Body of pancreas (tissue), 4 donors: ENCODE results near the gene KCTD11. TPM values are rescaled to one million over a fixed set of nuclear protein-coding genes. Genes with fewer than 3 reads are reported as not detected.
"Not testable (repeated sequence)": the region's sequence is repeated elsewhere in the genome, so short reads cannot be mapped to it uniquely, and the experiment has no call there.

Experiments
- ATAC-seq: fragments of 150-250 bp; one replicate; pipeline ENCODE4 v1.9.1; 2016
- DNase-seq, 4 donors: peaks; one replicate each; pipeline ENCODE4 v3.0.0-alpha.2; 2019
- H3K27ac ChIP-seq, 4 donors: fragments of 200-600 bp; sonication (generic); 1 replicate in 3 of 4; 2 replicates in 1 of 4; pipeline versions ENCODE4 v1.5.1 to v1.6.1; 2016 to 2019; ENCODE audit warnings: mild to moderate bottlenecking in 1 of 4, mixed read lengths in 1 of 4, moderate library complexity in 1 of 4
- H3K27me3 ChIP-seq, 2 donors: fragments of 200-600 bp; sonication (generic); one replicate each; pipeline ENCODE4 v1.6.0; 2016; ENCODE audit warnings: mild to moderate bottlenecking in 1 of 2
- H3K36me3 ChIP-seq, 2 donors: fragments of 200-600 bp; sonication (generic); replicated peaks in 1 of 2; 2 replicates each; pipeline ENCODE4 v1.5.1; 2016; ENCODE audit warnings: low read depth in 2 of 2; ENCODE audit not compliant: insufficient read depth in 1 of 2
- H3K4me1 ChIP-seq: fragments of 200-600 bp; sonication (generic); one replicate; pipeline ENCODE4 v1.6.0; 2016
- H3K4me3 ChIP-seq, 2 donors: fragments of 200-600 bp; sonication (generic); 1 replicate in 1 of 2; 2 replicates in 1 of 2; pipeline ENCODE4 v1.5.1; 2016 to 2019
- H3K9me3 ChIP-seq, 3 donors: fragments of 200-600 bp; sonication (generic); 1 replicate in 2 of 3; 2 replicates in 1 of 3; pipeline ENCODE4 v1.5.1; 2016
- POLR2A ChIP-seq, 3 donors: fragments of 450-650 bp; IDR thresholded peaks; one replicate each; pipeline ENCODE4 v1.6.1; 2016; ENCODE audit warnings: antibody characterized with exemption in 3 of 3, mild to moderate bottlenecking in 2 of 3
- WGBS, 2 donors: methylation state at CpG; one replicate each; pipeline ENCODE4 v1.1.5; 2017; 5-methylcytosine and 5-hydroxymethylcytosine counted together
- intact Hi-C: fragments of 100-400 bp; cut with DNase I; formaldehyde crosslinking; loops from one replicate; pipeline ENCODE4 v1.15.1; 2023
- total RNA-seq, 2 donors: library from RNA; depleted of rRNA; stranded (reverse); fragments of >200 nt; gene quantifications; one replicate each; pipeline ENCODE4 v1.1.0, GENCODE V29; 2016
- TF ChIP-seq, protein P1 (sequence below), 7 experiments: fragments of 450-650 bp in 4 of 7; fragments of 200-600 bp in 3 of 7; sonication (generic) in 3 of 7; IDR thresholded peaks; one replicate each; pipeline ENCODE4 v1.5.1; 2016 to 2019; ENCODE audit warnings: antibody characterized with exemption in 7 of 7

Gene KCTD11
- total RNA-seq, 2 donors from 2014 or later, result 2.6 to 5.6 TPM

DNA sequence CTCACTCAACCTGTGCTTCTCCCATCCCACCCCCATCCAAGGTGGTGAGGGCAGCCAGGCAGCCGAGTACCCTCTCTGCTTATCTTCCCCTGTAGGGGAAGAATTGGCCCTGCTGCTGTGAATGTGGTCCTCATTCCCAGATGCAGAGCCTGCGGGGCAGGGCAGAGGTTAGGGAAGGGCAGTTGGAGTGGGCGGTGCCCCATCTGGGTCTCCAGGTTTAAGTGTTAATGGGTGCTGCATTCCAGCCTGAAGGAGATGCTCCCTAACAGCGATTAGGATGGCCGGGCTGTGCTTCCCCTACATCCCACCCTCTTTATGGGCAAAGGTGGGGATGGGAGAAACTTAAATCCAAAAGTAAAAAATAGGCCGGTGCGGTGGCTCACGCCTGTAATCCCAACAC lies 15.1 kb downstream of the KCTD11 start:
- no peaks in the 10 kb centered on the region for H3K9me3 ChIP-seq
- WGBS, 2 donors, result 80 to 89% methylated on average over 6 to 8 of the region's 8 CpGs
- DNase-seq (no peak), ATAC-seq (no peak)
- no peak overlapping the region for H3K4me3 ChIP-seq
- intact Hi-C loops, result no loop called here
- TF ChIP-seq, protein P1, sequence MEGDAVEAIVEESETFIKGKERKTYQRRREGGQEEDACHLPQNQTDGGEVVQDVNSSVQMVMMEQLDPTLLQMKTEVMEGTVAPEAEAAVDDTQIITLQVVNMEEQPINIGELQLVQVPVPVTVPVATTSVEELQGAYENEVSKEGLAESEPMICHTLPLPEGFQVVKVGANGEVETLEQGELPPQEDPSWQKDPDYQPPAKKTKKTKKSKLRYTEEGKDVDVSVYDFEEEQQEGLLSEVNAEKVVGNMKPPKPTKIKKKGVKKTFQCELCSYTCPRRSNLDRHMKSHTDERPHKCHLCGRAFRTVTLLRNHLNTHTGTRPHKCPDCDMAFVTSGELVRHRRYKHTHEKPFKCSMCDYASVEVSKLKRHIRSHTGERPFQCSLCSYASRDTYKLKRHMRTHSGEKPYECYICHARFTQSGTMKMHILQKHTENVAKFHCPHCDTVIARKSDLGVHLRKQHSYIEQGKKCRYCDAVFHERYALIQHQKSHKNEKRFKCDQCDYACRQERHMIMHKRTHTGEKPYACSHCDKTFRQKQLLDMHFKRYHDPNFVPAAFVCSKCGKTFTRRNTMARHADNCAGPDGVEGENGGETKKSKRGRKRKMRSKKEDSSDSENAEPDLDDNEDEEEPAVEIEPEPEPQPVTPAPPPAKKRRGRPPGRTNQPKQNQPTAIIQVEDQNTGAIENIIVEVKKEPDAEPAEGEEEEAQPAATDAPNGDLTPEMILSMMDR (IDR thresholded peaks at IDR 0.05), result no peak
- no peak for TF ChIP-seq POLR2A (IDR thresholded peaks at IDR 0.05)
- H3K4me1 ChIP-seq, result no peaks in the 10 kb centered on the region
- no peaks in the 10 kb centered on the region for H3K27me3 ChIP-seq
- no peaks in the 10 kb centered on the region for H3K36me3 ChIP-seq
- H3K27ac ChIP-seq, result no peak overlapping the region

DNA sequence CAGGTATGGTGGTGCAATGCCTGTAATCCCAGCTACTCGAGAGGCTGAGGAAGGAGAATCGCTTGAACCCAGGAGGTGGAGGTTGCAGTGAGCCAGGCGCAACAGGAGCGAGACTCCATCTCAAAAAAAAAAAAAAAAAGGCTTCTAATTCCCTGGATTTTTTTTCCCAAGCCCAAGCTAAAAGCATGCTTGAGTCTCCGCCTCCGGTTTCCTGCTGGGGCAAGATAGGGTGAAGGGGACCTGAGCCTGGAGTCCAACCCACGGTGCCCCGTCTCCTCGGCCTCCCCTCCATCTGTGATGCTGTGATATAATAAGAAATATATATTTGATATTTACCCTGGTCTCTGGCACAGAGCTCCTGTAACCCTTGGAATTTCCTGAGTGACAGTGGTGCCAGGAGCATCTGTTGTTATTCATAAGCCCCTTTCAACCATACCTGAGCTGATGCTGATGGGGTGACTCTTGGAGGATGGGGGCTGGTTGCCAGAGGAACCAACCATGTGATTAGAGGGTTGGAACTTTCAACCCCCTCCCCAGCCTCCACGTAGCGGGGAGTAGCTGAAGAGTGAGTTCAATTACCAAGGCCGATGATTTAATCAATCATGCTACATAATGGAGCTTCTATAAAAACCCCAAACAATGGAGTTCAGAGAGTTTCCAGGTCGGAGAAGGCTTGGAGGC lies 16.1 kb downstream of the KCTD11 start:
- no peak overlapping the region for H3K4me3 ChIP-seq
- DNase-seq (no peak), ATAC-seq (no peak)
- H3K27me3 ChIP-seq, result no peaks in the 10 kb centered on the region
- TF ChIP-seq, protein P1 (IDR thresholded peaks at IDR 0.05), result no peak
- no peak for TF ChIP-seq POLR2A (IDR thresholded peaks at IDR 0.05)
- H3K4me1 ChIP-seq, result no peaks in the 10 kb centered on the region
- intact Hi-C loops, result no loop called here
- 65 to 66% methylated on average over 12 of the region's 13 CpGs for WGBS, 2 donors
- no peak overlapping the region for H3K27ac ChIP-seq
- H3K9me3 ChIP-seq, result no peaks in the 10 kb centered on the region
- H3K36me3 ChIP-seq, result no peaks in the 10 kb centered on the region

DNA sequence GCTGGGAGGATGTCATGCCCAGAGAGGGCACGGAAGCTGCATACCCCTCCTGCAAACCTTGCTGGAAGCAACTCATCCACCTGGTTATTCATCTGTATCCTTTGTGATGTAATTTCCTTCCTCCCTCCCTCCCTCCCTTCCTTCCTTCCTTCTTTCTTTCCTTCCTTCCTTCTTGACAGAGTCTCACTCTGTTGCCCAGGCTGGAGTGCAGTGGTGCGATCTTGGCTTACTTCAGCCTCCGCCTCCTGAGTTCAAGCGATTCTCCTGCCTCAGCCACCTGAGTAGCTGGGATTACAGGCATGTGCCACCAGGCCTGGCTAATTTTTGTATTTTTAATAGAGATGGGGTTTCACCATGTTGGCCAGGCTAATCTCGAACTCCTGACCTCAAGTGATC lies 16.6 kb downstream of the KCTD11 start:
- DNase-seq, H3K4me3 ChIP-seq, H3K27ac ChIP-seq, intact Hi-C loops, ATAC-seq, H3K36me3 ChIP-seq, H3K27me3 ChIP-seq, H3K9me3 ChIP-seq, H3K4me1 ChIP-seq: not testable (repeated sequence)
- 71 to 88% methylated on average over 5 of the region's 5 CpGs for WGBS, 2 donors

DNA sequence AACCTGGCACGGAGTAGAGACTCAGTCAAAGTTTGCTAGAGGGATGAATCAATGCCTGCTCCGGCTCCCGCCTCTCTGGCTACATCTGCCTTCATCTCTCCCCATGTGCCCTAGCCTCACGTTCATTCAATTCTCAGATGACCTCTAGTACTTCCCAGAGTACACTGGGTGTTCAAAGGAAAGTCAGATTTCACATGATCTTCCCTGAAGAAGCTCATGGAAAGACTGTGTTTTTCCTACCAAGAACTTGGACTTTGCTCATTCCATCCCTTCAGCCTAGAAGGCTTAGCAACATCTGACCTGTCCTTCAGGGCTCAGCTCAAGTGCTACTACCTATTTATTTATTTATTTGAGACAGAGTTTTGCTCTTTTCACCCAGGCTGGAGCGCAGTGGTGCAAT lies 17.9 kb downstream of the KCTD11 start:
- no peak for TF ChIP-seq POLR2A (IDR thresholded peaks at IDR 0.05)
- TF ChIP-seq, protein P1 (IDR thresholded peaks at IDR 0.05), result no peak
- Histone ChIP-seq H3K27me3 (no peaks in the 10 kb centered on the region), H3K4me1 (no peaks in the 10 kb centered on the region), H3K36me3 (no peaks in the 10 kb centered on the region), H3K27ac (no peak overlapping the region), H3K4me3 (no peak overlapping the region), H3K9me3 (no peaks in the 10 kb centered on the region)
- ATAC-seq (no peak), DNase-seq (no peak)
- 65 to 79% methylated on average over 5 of the region's 5 CpGs for WGBS, 2 donors
- intact Hi-C loops, result no loop called here

DNA sequence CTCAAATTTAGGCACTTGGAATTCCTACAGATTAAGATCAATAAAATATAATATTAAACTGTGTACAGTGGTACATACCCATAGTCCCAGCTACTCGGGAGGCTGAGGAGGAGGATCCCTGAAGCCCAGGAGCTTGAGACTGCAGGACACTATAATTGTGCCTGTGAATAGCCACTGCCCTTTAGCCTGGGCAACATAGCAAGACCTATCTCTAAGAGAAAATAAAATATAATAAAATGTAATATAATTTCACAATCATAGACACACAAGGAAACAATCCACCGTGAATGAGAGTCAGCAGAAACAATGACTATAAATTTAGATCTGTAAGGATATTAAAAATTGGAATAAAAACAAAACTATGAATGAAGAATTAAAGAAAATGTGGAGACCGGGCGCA lies 18.9 kb downstream of the KCTD11 start:
- no peaks in the 10 kb centered on the region for H3K9me3 ChIP-seq
- ATAC-seq, result no peak

More for the DNA sequence above, 18.9 kb downstream of the KCTD11 start:
- no peak for TF ChIP-seq POLR2A (IDR thresholded peaks at IDR 0.05)
- TF ChIP-seq, protein P1 (IDR thresholded peaks at IDR 0.05), result no peak
- Histone ChIP-seq H3K27me3 (no peaks in the 10 kb centered on the region), H3K4me3 (no peak overlapping the region), H3K4me1 (no peaks in the 10 kb centered on the region), H3K27ac (no peak overlapping the region), H3K36me3 (no peaks in the 10 kb centered on the region)
- intact Hi-C loops, result no loop called here
- WGBS, 2 donors, result 62 to 71% methylated on average over 4 of the region's 4 CpGs
- DNase-seq, result no peak
